Body of pancreas (tissue), 4 donors: Measurements from ENCODE around the gene NMT1.

Experiments used
- POLR2A ChIP-seq, 3 donors: fragments of 450-650 bp; IDR thresholded peaks; one replicate each; pipeline ENCODE4 v1.6.1; 2016; ENCODE audit warnings: antibody characterized with exemption in 3 of 3, mild to moderate bottlenecking in 2 of 3
- TF ChIP-seq, protein P1 (sequence below), 7 experiments: fragments of 450-650 bp in 4 of 7; fragments of 200-600 bp in 3 of 7; sonication (generic) in 3 of 7; IDR thresholded peaks; one replicate each; pipeline ENCODE4 v1.5.1; 2016 to 2019; ENCODE audit warnings: antibody characterized with exemption in 7 of 7

GRCh38 chr17:45096926-45097325 lies 35.8 kb downstream of the NMT1 start:
- TF ChIP-seq, protein P1, sequence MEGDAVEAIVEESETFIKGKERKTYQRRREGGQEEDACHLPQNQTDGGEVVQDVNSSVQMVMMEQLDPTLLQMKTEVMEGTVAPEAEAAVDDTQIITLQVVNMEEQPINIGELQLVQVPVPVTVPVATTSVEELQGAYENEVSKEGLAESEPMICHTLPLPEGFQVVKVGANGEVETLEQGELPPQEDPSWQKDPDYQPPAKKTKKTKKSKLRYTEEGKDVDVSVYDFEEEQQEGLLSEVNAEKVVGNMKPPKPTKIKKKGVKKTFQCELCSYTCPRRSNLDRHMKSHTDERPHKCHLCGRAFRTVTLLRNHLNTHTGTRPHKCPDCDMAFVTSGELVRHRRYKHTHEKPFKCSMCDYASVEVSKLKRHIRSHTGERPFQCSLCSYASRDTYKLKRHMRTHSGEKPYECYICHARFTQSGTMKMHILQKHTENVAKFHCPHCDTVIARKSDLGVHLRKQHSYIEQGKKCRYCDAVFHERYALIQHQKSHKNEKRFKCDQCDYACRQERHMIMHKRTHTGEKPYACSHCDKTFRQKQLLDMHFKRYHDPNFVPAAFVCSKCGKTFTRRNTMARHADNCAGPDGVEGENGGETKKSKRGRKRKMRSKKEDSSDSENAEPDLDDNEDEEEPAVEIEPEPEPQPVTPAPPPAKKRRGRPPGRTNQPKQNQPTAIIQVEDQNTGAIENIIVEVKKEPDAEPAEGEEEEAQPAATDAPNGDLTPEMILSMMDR (IDR thresholded peaks at IDR 0.05): no peak
- TF ChIP-seq POLR2A (IDR thresholded peaks at IDR 0.05): no peak
